GM12875 (cell line): ENCODE data around the gene CYTH1.

Experiments used
- H3K4me3 ChIP-seq: one replicate; pipeline ENCODE4 v1.5.1; 2011; ENCODE audit warnings: low read depth, low read length, control low read depth
- TF ChIP-seq, protein P1 (sequence below): IDR thresholded peaks from 2 replicates; pipeline ENCODE4 v1.5.1; 2011; ENCODE audit warnings: low read depth, mild to moderate bottlenecking, control low read depth, inconsistent platforms, low read length, moderate library complexity, borderline replicate concordance; ENCODE audit not compliant: insufficient read depth

The CYTH1 gene

DNA sequence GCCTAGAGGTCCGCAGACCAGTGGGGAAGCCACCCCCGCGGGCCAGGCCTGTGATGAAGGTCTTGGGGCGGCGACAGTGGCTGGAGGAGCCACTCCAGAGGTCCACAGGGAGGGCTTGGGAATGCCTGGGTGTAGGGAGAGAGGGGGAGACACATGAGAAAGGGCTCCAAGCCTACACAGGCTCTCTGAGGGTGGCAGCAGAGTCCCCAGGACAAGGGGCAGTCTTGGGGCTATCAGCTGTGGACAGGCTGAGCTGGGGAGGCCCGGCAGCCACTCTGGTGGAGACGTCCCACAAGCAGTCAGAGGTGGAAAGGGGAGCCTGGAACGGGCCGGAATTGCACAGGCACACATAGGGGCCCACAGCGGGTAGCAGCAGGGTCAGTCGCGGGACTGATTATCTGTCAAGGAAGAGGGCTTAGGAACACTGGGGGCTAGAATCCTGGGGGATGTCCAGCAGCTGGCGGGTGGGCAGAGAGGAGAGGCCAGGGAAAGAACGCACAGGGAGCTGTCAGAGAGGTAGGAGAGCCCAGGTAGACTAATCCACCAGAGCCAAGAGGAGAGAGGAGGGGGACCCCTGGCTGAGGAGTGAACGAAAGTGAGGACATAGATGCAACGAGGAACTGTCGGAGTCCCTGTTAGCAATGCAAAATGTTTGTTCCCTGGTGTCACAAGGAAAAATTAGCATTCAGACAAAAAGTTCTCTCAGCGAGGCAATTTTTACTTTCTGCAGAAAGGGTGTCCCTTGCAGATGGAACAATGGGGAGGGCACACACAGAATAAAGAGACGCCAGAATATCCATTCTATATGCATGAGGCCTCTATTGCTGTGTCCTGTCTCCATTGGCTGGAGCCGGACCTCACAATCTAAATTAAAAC, 111.0 kb downstream of the CYTH1 start:
- TF ChIP-seq, protein P1, sequence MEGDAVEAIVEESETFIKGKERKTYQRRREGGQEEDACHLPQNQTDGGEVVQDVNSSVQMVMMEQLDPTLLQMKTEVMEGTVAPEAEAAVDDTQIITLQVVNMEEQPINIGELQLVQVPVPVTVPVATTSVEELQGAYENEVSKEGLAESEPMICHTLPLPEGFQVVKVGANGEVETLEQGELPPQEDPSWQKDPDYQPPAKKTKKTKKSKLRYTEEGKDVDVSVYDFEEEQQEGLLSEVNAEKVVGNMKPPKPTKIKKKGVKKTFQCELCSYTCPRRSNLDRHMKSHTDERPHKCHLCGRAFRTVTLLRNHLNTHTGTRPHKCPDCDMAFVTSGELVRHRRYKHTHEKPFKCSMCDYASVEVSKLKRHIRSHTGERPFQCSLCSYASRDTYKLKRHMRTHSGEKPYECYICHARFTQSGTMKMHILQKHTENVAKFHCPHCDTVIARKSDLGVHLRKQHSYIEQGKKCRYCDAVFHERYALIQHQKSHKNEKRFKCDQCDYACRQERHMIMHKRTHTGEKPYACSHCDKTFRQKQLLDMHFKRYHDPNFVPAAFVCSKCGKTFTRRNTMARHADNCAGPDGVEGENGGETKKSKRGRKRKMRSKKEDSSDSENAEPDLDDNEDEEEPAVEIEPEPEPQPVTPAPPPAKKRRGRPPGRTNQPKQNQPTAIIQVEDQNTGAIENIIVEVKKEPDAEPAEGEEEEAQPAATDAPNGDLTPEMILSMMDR, result no peak

DNA sequence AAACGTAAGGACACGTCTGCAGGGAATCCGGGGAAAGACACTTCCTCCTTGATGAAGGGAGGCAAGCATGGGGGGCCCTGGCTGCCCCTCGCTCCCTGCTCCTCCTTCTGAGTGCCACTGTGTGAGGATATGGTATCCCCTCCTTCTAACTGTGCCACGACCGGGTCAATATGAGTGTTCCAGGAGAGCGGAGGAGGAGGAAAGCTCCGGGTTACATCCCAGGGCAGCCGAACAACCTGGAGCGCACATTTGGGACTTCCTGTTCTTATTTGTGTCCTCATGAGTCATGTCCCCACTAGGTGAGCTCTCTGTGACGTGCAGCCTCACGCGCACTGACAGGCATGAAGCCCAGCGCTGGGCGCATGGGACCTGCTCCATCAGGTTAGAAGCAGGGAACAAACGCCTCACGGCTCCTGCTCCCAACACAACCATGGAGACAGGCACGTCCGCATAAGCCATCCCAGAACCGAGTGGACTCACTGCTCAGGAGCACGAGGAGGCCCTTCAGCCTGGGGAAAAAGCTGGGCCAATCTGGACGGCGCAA, 112.0 kb downstream of the CYTH1 start:
- no peak overlapping the region for H3K4me3 ChIP-seq
- TF ChIP-seq, protein P1, result no peak

More for the DNA sequence above, 111.0 kb downstream of the CYTH1 start:
- no peak overlapping the region for H3K4me3 ChIP-seq

GRCh38 chr17:78669256-78669974, 112.7 kb downstream of the CYTH1 start:
- TF ChIP-seq, protein P1, result no peak
- H3K4me3 ChIP-seq, result no peak overlapping the region

DNA sequence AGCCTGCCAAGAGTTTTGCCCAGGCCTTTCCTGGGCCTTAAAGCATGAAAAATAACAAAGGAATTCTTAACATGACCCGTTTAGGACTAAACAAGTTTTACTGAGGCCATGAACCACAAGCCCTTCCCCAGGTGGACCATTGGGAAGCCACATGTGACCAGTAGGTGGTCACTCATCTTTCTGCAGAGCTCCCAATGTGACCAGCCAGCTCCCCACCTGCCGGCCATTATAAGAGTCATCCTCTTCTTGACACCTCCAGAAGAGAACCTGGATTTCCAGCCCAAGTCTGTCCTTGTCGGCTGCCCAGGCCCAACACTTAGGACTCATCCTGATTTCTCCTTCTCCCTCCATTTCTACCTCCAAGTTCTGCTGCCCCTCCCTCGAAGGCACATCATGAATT, 113.2 kb downstream of the CYTH1 start:
- TF ChIP-seq, protein P1, result no peak
- H3K4me3 ChIP-seq, result no peak overlapping the region

- H3K4me3 ChIP-seq, result no peak overlapping the region
- TF ChIP-seq, protein P1, result no peak
Observed at GRCh38 chr17:78667741-78668640, 114.1 kb downstream of the CYTH1 start.

GRCh38 chr17:78667091-78667490, 115.0 kb downstream of the CYTH1 start:
- no peak overlapping the region for H3K4me3 ChIP-seq
- TF ChIP-seq, protein P1, result no peak
